ENCODE measurements around the gene OR5B3.
"Not testable (repeated sequence)": the region's sequence is repeated elsewhere in the genome, so short reads cannot be mapped to it uniquely, and the experiment has no call there.

GRCh38 chr11:58399622-58400021 lies 7.1 kb downstream of the OR5B3 start:
- TF ChIP-seq DDIT3 (CRISPR knock-in tag; IDR thresholded peaks at IDR 0.05); TCF7 (IDR thresholded peaks at IDR 0.05; ENCODE audit: low read depth); KAT7 (CRISPR knock-in tag; IDR thresholded peaks at IDR 0.05; ENCODE audit: borderline replicate concordance); NCOR1 (IDR thresholded peaks at IDR 0.05; ENCODE audit: borderline replicate concordance, low read length); ZNF17 (CRISPR knock-in tag; IDR thresholded peaks at IDR 0.05); NFE2L1 (CRISPR knock-in tag; IDR thresholded peaks at IDR 0.05; ENCODE audit: borderline replicate concordance); HMGXB4 (CRISPR knock-in tag; IDR thresholded peaks at IDR 0.05; ENCODE audit: borderline replicate concordance in 1 of 2, low read depth in 1 of 2); EHMT2 (IDR thresholded peaks at IDR 0.05; ENCODE audit: borderline replicate concordance, low read depth, low read length); ZFP1 (CRISPR knock-in tag; IDR thresholded peaks at IDR 0.05); ZNF558 (CRISPR knock-in tag; IDR thresholded peaks at IDR 0.05; ENCODE audit: borderline replicate concordance); ELF4 (CRISPR knock-in tag; IDR thresholded peaks at IDR 0.05; ENCODE audit: borderline replicate concordance); PHF21A (CRISPR knock-in tag; IDR thresholded peaks at IDR 0.05); ARID5B (CRISPR knock-in tag; IDR thresholded peaks at IDR 0.05): not testable (repeated sequence)

All from HepG2 (cell line).